ENCODE data around the gene PLEKHG2. TPM values are rescaled to one million over a fixed set of nuclear protein-coding genes. Genes with fewer than 3 reads are reported as not detected.
A peak's percentile ranks its signal among the peaks of the same experiment; 100 is the strongest.

The PLEKHG2 gene
- total RNA-seq, 1 donor = 14.1 TPM

GRCh38 chr19:39386557-39386956, 25.9 kb upstream of the PLEKHG2 start:
- no peak for TF ChIP-seq CTCF (IDR thresholded peaks at IDR 0.05; ENCODE audit: insufficient read depth, low read length)
- H3K4me3 ChIP-seq (ENCODE audit: low read depth, low read length) = no peak overlapping the region
- DNase-seq (ENCODE audit: low read depth) = no peak

GRCh38 chr19:39388657-39389056, 23.8 kb upstream of the PLEKHG2 start:
- DNase-seq (ENCODE audit: low read depth) = no peak
- TF ChIP-seq CTCF (IDR thresholded peaks at IDR 0.05; ENCODE audit: insufficient read depth, low read length) = no peak
- H3K4me3 ChIP-seq (ENCODE audit: low read depth, low read length) = no peak overlapping the region

- no peak for TF ChIP-seq CTCF (IDR thresholded peaks at IDR 0.05; ENCODE audit: insufficient read depth, low read length)
- no peak for DNase-seq (ENCODE audit: low read depth)
- H3K4me3 ChIP-seq (ENCODE audit: low read depth, low read length) = peak overlapping the region; percentile 99
These were observed 22.6 kb upstream of the PLEKHG2 start for GRCh38 chr19:39389631-39390414.

- no peak for DNase-seq (ENCODE audit: low read depth)
- H3K4me3 ChIP-seq (ENCODE audit: low read depth, low read length) = peak overlapping the region; percentile 99
- TF ChIP-seq CTCF (IDR thresholded peaks at IDR 0.05; ENCODE audit: insufficient read depth, low read length) = no peak
These were observed 22.1 kb upstream of the PLEKHG2 start for GRCh38 chr19:39390451-39390750.

- peak; percentile 100 for DNase-seq (ENCODE audit: low read depth)
- TF ChIP-seq CTCF (IDR thresholded peaks at IDR 0.05; ENCODE audit: insufficient read depth, low read length) = no peak
These were observed 21.6 kb upstream of the PLEKHG2 start, which contains the start of the genes MED29 and PAF1 for GRCh38 chr19:39390751-39391437. Gene MED29, plus strand, starts transcription at chr19:39391378. Its CDS starts 45 bp downstream, at chr19:39391423. Gene PAF1, minus strand, starts transcription at chr19:39391106. Its CDS starts 242 bp downstream, at chr19:39390864.

GRCh38 chr19:39397360-39398296, 14.8 kb upstream of the PLEKHG2 start:
- peak; percentile 83 for DNase-seq (ENCODE audit: low read depth)
- H3K4me3 ChIP-seq (ENCODE audit: low read depth, low read length) = no peak overlapping the region
- peak; percentile 99 for TF ChIP-seq CTCF (IDR thresholded peaks at IDR 0.05; ENCODE audit: insufficient read depth, low read length)

More at GRCh38 chr19:39390751-39391437, 21.6 kb upstream of the PLEKHG2 start, which contains the start of the genes MED29 and PAF1:
- peak within 1 kb of the TSS; percentile 100 for H3K4me3 ChIP-seq (ENCODE audit: low read depth, low read length)
